HEK293 (cell line): ENCODE measurements around the gene CCNG1.
"Not testable (repeated sequence)": the region's sequence is repeated elsewhere in the genome, so short reads cannot be mapped to it uniquely, and the experiment has no call there.

Experiments
- CTCF ChIA-PET: fragments of 350-600 bp; formaldehyde crosslinking; extraction: SDS; loops from one replicate; lab custom pipeline; 2021; ENCODE audit warnings: antibody characterized with exemption; lab: Yijun Ruan, JAX
- POLR2A ChIA-PET: fragments of 300-600 bp; formaldehyde crosslinking; extraction: SDS; loops from one replicate; lab custom pipeline; 2020; ENCODE audit warnings: antibody characterized with exemption, inconsistent platforms; lab: Yijun Ruan, JAX
- H3K27ac ChIP-seq: fragments of 200-500 bp; sonication (Bioruptor generic); 2 replicates; pipeline ENCODE4 v1.5.1; 2014; ENCODE audit warnings: low read depth, low read length, control low read depth, inconsistent platforms; ENCODE audit errors: extremely low read depth
- H3K36me3 ChIP-seq, 2 experiments: fragments of 200-500 bp in 1 of 2; sonication (Bioruptor generic) in 1 of 2; 1 replicate in 1 of 2; 2 replicates in 1 of 2; pipeline ENCODE4 v1.5.1; 2014 to 2017; ENCODE audit warnings: inconsistent platforms in 2 of 2, low read length in 2 of 2; ENCODE audit not compliant: control insufficient read depth in 2 of 2, insufficient read depth in 1 of 2
- H3K4me1 ChIP-seq: fragments of 200-500 bp; sonication (Bioruptor generic); 2 replicates; pipeline ENCODE4 v1.5.1; 2014; ENCODE audit warnings: mild to moderate bottlenecking, low read length, inconsistent platforms; ENCODE audit not compliant: control insufficient read depth, insufficient read depth
- H3K4me3 ChIP-seq: 2 replicates; pipeline ENCODE4 v1.5.1; 2011; ENCODE audit warnings: low read depth, mild to moderate bottlenecking, control low read depth, low read length, moderate library complexity
- H3K9me3 ChIP-seq: fragments of 200-500 bp; sonication (Bioruptor generic); 2 replicates; pipeline ENCODE4 v1.5.1; 2014; ENCODE audit warnings: low read depth, low read length, inconsistent platforms; ENCODE audit not compliant: control insufficient read depth, insufficient read depth
- KLF1 ChIP-seq: fragments of 450-650 bp; formaldehyde crosslinking; IDR thresholded peaks from 2 replicates; pipeline ENCODE4 v1.5.1; 2016; ENCODE audit warnings: missing biosample characterization, missing genetic modification characterization
- KLF16 ChIP-seq: fragments of 450-650 bp; formaldehyde crosslinking; IDR thresholded peaks from 2 replicates; pipeline ENCODE4 v1.5.1; 2017; ENCODE audit warnings: missing biosample characterization, missing genetic modification characterization
- KLF9 ChIP-seq: fragments of 450-650 bp; formaldehyde crosslinking; IDR thresholded peaks from 2 replicates; pipeline ENCODE4 v1.5.1; 2016; ENCODE audit warnings: missing biosample characterization, missing genetic modification characterization, low read depth
- PRDM1 ChIP-seq: fragments of 450-650 bp; formaldehyde crosslinking; IDR thresholded peaks from 2 replicates; pipeline ENCODE4; 2016; ENCODE audit warnings: missing biosample characterization, missing genetic modification characterization
- SCRT1 ChIP-seq: fragments of 450-650 bp; formaldehyde crosslinking; IDR thresholded peaks from 2 replicates; pipeline ENCODE4 v1.5.1; 2016; ENCODE audit warnings: missing biosample characterization, missing genetic modification characterization, borderline replicate concordance
- SP3 ChIP-seq: fragments of 450-650 bp; formaldehyde crosslinking; IDR thresholded peaks from 2 replicates; pipeline ENCODE4 v1.5.1; 2016; ENCODE audit warnings: missing biosample characterization, missing genetic modification characterization
- ZNF169 ChIP-seq: fragments of 450-650 bp; formaldehyde crosslinking; IDR thresholded peaks from 2 replicates; pipeline ENCODE4 v1.5.1; 2016; ENCODE audit warnings: missing biosample characterization, missing genetic modification characterization
- ZNF2 ChIP-seq: fragments of 450-650 bp; formaldehyde crosslinking; IDR thresholded peaks from 2 replicates; pipeline ENCODE4 v1.5.1; 2016; ENCODE audit warnings: missing biosample characterization, missing genetic modification characterization
- ZNF211 ChIP-seq: fragments of 450-650 bp; formaldehyde crosslinking; IDR thresholded peaks from 2 replicates; pipeline ENCODE4 v1.5.1; 2016; ENCODE audit warnings: low read depth, missing biosample characterization, missing genetic modification characterization
- ZNF292 ChIP-seq: fragments of 450-650 bp; formaldehyde crosslinking; IDR thresholded peaks from 2 replicates; pipeline ENCODE4 v1.5.1; 2016; ENCODE audit warnings: low read depth, missing biosample characterization, missing genetic modification characterization, borderline replicate concordance
- ZNF391 ChIP-seq: fragments of 450-650 bp; formaldehyde crosslinking; IDR thresholded peaks from 2 replicates; pipeline ENCODE4 v1.5.1; 2016; ENCODE audit warnings: low read depth, missing biosample characterization, missing genetic modification characterization, borderline replicate concordance
- ZNF404 ChIP-seq: fragments of 450-650 bp; formaldehyde crosslinking; IDR thresholded peaks from 2 replicates; pipeline ENCODE4 v1.5.1; 2017; ENCODE audit warnings: missing biosample characterization, missing genetic modification characterization
- ZNF548 ChIP-seq: fragments of 450-650 bp; formaldehyde crosslinking; IDR thresholded peaks from 2 replicates; pipeline ENCODE4 v1.5.1; 2016; ENCODE audit warnings: missing biosample characterization, missing genetic modification characterization
- ZNF654 ChIP-seq: fragments of 450-650 bp; formaldehyde crosslinking; IDR thresholded peaks from 2 replicates; pipeline ENCODE4 v1.5.1; 2016; ENCODE audit warnings: low read depth, missing biosample characterization, missing genetic modification characterization
- ZNF776 ChIP-seq: fragments of 450-650 bp; formaldehyde crosslinking; IDR thresholded peaks from 2 replicates; pipeline ENCODE4 v1.5.0; 2017; ENCODE audit warnings: missing biosample characterization, missing genetic modification characterization, borderline replicate concordance
- ZNF777 ChIP-seq: fragments of 450-650 bp; formaldehyde crosslinking; IDR thresholded peaks from 2 replicates; pipeline ENCODE4 v1.5.1; 2017; ENCODE audit warnings: missing biosample characterization, missing genetic modification characterization, borderline replicate concordance
- ZNF792 ChIP-seq: fragments of 450-650 bp; formaldehyde crosslinking; IDR thresholded peaks from 2 replicates; pipeline ENCODE4 v1.5.1; 2016; ENCODE audit warnings: missing biosample characterization, missing genetic modification characterization
- TF ChIP-seq, protein P1 (sequence below): fragments of 450-650 bp; formaldehyde crosslinking; IDR thresholded peaks from 2 replicates; pipeline ENCODE4 v1.5.1; 2017; ENCODE audit warnings: missing biosample characterization, missing genetic modification characterization
- TF ChIP-seq, protein P2 (sequence below): fragments of 450-650 bp; formaldehyde crosslinking; IDR thresholded peaks from 2 replicates; pipeline ENCODE4 v1.5.0; 2017; ENCODE audit warnings: missing biosample characterization, missing genetic modification characterization, borderline replicate concordance
- TF ChIP-seq, protein P3 (sequence below): fragments of 450-650 bp; formaldehyde crosslinking; IDR thresholded peaks from 2 replicates; pipeline ENCODE4 v1.5.1; 2016; ENCODE audit warnings: missing biosample characterization, missing genetic modification characterization

CCNG1 gene

DNA sequence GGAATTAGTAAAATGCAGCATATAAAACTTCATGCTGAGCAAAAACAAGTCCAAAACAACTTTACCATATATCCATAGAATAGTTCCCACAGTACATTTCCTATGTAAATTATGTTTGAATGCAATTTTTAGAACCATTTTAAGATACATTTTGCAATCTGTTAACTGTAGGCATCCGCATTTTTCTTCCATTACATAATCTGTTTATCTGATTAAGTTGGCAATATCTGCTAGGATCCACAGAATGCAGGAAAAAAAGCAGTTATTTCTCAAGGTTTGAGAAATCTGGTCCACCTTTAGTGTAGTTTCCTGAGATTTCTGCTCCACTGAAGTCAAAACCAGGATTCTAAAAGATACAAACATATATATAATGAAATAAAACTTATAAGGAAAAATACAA, 16.3 kb downstream of the CCNG1 start:
- H3K9me3 ChIP-seq, result no peaks in the 10 kb centered on the region
- H3K36me3 ChIP-seq, result peaks cover 53 to 58% of the 10 kb centered on the region in 2 experiments
- TF ChIP-seq, protein P1, sequence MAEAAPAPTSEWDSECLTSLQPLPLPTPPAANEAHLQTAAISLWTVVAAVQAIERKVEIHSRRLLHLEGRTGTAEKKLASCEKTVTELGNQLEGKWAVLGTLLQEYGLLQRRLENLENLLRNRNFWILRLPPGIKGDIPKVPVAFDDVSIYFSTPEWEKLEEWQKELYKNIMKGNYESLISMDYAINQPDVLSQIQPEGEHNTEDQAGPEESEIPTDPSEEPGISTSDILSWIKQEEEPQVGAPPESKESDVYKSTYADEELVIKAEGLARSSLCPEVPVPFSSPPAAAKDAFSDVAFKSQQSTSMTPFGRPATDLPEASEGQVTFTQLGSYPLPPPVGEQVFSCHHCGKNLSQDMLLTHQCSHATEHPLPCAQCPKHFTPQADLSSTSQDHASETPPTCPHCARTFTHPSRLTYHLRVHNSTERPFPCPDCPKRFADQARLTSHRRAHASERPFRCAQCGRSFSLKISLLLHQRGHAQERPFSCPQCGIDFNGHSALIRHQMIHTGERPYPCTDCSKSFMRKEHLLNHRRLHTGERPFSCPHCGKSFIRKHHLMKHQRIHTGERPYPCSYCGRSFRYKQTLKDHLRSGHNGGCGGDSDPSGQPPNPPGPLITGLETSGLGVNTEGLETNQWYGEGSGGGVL (tag by site-specific recombination), result no peak
- TF ChIP-seq PRDM1 (tag by site-specific recombination) (no peak), KLF16 (no peak), KLF9 (tag by site-specific recombination) (no peak), ZNF548 (tag by site-specific recombination) (no peak), SP3 (no peak), ZNF404 (tag by site-specific recombination) (no peak), ZNF792 (no peak), ZNF654 (tag by site-specific recombination) (no peak), ZNF169 (tag by site-specific recombination) (no peak), ZNF292 (tag by site-specific recombination) (no peak), ZNF391 (tag by site-specific recombination) (no peak), SCRT1 (tag by site-specific recombination) (no peak), ZNF211 (tag by site-specific recombination) (no peak), KLF1 (tag by site-specific recombination) (no peak), ZNF776 (tag by site-specific recombination) (no peak), ZNF2 (tag by site-specific recombination) (no peak), ZNF777 (tag by site-specific recombination) (no peak)
- TF ChIP-seq, protein P2, sequence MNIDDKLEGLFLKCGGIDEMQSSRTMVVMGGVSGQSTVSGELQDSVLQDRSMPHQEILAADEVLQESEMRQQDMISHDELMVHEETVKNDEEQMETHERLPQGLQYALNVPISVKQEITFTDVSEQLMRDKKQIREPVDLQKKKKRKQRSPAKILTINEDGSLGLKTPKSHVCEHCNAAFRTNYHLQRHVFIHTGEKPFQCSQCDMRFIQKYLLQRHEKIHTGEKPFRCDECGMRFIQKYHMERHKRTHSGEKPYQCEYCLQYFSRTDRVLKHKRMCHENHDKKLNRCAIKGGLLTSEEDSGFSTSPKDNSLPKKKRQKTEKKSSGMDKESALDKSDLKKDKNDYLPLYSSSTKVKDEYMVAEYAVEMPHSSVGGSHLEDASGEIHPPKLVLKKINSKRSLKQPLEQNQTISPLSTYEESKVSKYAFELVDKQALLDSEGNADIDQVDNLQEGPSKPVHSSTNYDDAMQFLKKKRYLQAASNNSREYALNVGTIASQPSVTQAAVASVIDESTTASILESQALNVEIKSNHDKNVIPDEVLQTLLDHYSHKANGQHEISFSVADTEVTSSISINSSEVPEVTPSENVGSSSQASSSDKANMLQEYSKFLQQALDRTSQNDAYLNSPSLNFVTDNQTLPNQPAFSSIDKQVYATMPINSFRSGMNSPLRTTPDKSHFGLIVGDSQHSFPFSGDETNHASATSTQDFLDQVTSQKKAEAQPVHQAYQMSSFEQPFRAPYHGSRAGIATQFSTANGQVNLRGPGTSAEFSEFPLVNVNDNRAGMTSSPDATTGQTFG (tag by site-specific recombination), result no peak
- TF ChIP-seq, protein P3, sequence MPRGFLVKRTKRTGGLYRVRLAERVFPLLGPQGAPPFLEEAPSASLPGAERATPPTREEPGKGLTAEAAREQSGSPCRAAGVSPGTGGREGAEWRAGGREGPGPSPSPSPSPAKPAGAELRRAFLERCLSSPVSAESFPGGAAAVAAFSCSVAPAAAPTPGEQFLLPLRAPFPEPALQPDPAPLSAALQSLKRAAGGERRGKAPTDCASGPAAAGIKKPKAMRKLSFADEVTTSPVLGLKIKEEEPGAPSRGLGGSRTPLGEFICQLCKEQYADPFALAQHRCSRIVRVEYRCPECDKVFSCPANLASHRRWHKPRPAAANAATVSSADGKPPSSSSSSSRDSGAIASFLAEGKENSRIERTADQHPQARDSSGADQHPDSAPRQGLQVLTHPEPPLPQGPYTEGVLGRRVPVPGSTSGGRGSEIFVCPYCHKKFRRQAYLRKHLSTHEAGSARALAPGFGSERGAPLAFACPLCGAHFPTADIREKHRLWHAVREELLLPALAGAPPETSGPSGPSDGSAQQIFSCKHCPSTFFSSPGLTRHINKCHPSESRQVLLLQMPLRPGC (tag by site-specific recombination), result no peak
- peaks cover 7% of the 10 kb centered on the region for H3K4me1 ChIP-seq
- ChIA-PET CTCF (no interaction called here), POLR2A (interaction anchor here (1.4 kb wide), 1 partner anchor 16 kb away, joined by 7 read pairs; the partner anchor contains the start of gene CCNG1)
- H3K27ac ChIP-seq, result no peak overlapping the region
- H3K4me3 ChIP-seq, result no peak overlapping the region

DNA sequence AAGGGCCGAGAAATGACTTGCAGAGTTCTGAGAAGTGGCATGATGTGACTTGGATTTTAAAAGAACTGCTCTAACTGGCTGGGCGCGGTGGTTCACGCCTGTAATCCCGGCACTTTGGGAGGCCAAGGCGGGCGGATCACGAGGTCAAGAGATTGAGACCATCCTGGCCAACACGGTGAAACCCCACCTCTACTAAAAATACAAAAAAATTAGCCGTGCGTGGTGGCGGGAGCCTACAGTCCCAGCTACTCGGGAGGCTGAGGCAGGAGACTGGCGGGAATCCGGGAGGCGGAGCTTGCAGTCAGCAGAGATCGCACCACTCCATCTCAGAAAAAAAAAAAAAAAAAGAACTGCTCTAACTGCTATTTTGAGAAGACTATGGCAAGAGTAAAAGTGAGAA, 18.0 kb downstream of the CCNG1 start:
- POLR2A ChIA-PET, H3K4me3 ChIP-seq, H3K9me3 ChIP-seq, H3K4me1 ChIP-seq, H3K27ac ChIP-seq: not testable (repeated sequence)
- peaks cover 49 to 50% of the 10 kb centered on the region in 2 experiments for H3K36me3 ChIP-seq
- CTCF ChIA-PET, result interaction anchor here (0.5 kb wide), 1 partner anchor 9 kb away, joined by 6 read pairs; no protein-coding TSS in a partner anchor
